ENCODE data around the gene CAMKK2.
"Not testable (repeated sequence)": the region's sequence is repeated elsewhere in the genome, so short reads cannot be mapped to it uniquely, and the experiment has no call there.

The CAMKK2 gene

DNA sequence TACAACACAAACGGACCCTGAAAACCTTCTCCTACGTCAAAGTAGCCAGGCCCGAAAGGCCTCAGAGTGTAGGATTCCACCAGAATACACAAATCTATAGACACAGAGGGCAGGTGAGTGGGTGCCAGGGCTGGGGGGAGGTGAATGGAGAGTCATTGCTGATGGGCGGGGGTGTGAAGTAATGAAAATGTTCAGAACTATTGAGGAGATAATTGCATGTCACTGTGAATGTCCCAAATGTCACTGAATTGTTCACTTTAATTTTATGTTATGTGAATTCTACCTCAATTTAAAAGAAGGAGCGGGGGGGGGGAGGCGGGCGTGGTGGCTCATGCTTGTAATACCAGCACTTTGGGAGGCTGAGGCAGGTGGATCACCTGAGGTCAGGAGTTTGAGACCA, 50.6 kb downstream of the CAMKK2 start:
- no peak for DNase-seq (ENCODE audit: low spot score)

DNA sequence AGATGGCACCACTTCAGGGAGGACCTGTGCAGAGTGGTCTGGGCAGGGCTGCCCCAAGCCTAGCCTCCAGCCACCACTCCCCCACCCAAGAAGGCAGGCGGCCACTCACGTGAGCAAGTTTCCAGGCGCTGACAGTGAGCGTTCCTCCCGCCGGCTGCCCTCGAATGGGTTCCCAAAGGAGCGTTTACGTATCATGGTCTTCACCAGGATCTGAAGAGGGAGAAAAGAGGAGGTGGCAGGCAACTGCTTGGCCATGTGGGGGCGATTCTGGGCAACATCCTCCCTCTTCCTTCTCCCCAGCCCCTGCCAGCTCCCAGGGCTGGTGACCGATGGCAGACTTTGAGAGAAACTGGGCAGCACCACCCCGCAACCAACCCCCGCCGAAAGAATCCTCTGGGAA, 51.5 kb downstream of the CAMKK2 start:
- DNase-seq (ENCODE audit: low spot score) = no peak

DNA sequence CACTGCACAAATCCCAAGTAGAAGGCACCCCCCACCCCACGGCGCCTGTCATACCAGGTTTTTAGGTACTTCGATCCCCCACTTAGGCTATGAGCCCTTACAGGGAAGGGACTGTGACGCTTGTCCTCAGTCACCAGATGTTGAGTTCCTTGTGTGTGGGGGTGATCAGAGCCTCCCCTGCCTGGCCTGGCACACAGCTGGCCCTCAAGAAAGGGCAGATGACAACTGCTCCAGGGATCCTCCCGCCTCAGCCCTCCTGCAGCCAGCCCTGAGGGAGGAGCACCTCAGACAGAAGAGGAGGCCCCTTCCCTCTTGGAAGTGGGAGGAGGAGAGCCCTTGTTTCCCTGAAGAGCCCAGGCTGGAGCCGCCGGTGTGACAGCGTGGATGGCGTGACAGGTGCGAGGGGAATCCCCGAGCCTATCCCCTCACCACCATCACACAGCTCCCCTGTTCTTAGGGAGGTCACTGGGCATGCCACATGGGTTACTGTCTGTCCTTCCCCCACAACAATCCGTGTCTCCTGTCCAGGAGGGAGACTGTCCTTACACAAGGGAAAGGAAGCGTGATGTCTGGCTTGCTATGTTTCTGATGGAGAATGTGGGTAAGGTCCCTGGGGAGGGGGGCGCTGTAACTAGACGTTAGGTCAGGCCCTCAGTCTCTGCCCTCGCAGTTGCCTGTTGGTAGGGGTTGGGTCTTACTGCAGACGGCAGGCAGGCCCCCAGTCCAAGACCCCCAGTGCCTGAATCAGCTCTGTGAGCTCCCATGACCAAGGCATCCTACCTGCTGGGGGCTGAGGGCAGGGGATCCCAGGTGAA, 55.1 kb downstream of the CAMKK2 start:
- no peak for DNase-seq (ENCODE audit: low spot score)

DNA sequence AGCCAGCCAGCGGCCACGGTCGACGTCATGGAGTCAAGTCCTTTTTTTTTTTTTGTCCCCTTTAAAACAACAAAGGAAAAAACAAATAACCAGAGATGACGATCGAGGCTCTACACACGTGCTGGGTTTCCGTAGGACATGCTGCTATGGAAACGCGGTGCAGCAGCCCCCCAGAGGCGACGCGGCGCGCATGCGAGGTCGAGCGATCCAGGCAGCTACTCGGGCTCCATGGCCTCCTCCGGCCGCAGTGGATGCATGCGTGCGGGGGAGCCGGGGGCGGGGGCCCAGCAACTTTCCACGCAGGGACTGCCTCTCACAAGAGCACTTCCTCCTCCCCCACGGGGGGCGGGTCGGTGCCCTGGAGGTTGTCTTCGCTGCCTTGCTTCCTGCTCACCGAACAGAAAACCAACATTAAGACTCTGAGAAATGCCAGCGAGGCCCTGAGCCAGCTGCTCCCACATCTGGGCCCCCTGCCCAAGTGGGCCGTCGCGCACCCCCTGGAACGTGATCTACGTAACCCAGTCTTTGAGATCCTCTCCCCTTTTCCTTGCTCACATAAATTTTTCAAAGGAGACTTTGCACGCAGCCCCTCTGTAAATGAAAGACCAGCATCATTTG, 55.9 kb downstream of the CAMKK2 start:
- no peak for DNase-seq (ENCODE audit: low spot score)

DNA sequence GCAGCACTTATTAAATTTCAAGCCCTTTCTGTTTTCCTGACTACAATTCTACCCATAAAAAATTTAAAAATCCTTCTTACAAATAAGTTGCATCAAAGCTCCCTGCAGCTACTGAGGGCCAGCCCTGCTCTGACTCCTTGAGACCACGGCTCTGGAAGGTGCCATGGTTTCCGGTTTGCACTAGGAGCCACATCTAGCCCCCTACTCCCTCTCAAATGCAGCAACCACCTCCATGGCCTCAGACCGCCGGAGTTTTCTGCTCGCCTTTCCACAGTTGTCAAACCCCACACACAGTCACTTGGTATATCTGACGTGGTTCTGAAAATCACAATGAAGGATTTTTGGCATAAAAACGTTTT, 56.5 kb downstream of the CAMKK2 start:
- DNase-seq (ENCODE audit: low spot score) = no peak

DNA sequence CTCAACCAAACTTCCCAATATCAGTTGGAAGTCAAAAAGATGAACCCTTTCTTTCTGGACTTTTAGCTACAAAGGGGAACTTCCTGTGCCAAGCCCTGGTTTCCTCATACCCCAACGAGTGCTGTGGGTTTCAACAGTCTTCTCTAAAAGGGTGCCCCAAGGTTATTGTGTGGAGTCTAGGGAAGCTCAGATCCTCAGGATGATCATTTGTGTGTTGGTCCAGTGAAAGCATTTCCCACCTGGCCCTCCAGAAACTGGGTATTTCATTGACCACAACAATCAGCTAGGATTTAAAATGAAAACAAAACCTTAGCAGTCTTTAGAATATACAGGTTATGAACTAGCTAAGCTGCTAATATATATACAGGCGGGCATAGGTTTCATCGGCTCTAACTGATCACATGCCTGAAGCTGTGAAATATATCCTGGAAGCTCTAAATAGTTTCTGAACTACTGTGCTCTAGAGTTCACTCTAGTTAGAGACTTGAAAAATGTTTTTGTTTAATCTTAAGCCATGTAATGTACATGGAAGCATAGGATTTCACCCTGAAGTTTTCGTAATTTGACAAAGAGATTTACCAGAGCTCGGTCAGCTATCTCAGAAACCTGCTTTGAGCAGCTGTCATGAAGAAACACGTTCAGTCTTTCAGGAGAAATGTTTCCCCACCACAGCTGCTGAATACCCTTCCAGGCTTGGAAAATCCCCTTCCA, 57.0 kb downstream of the CAMKK2 start:
- no peak for DNase-seq (ENCODE audit: low spot score)

DNA sequence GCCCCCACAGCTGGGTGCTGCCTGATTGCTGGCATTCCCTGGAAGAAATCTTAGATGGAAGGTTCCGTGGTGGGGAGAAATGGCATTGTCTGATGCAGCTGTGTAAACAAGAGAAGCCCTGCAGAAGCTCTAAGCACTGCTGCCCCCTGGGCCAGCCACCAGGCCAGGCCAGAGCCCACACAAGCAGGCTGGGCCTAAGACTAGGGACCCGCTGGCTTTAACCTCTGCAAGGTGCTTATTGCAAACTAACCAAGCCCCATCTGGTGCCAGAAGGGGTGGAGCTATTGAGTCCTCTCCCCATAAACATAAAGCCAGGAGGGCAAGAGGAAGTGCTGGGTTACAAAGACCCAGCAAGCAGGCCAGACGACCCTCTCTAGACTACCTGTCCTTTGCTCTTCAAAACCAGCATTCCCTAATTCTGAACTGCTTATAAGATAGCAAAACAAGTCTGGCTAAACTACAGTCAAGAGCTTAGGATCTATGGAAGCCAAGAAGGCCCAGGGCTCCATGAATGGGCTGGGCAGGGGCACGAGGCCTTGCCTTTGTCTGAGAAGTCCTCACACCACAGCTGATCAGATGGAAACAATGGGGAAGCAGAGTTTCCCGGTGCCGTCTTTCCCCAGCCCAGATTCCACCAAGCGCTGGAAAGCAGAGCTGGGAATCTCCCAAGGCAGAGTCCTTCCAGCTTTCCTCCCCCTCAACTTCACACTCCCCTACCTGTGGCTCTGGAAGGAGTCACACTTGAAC, 57.7 kb downstream of the CAMKK2 start:
- no peak for DNase-seq (ENCODE audit: low spot score)

DNA sequence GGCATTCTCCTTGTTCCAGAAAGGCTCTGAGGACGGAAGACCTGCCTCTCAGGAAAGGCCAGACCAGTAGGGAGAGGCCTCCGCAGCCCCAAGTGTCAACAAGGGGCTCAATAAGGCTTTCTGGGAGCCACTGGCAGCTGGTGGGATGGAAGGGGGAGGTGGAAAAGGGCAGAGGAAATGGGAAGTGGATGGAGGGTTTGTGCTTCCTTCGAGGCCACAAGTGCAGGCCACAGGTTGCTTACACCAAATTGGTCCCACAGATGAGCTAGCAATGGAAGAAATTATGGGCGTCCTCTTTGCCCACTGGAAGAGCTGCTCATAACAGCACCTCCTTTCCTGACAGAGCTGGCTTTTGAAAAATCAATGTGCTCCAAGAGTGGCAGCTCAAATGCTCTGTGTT, 58.4 kb downstream of the CAMKK2 start:
- DNase-seq (ENCODE audit: low spot score) = no peak

DNA sequence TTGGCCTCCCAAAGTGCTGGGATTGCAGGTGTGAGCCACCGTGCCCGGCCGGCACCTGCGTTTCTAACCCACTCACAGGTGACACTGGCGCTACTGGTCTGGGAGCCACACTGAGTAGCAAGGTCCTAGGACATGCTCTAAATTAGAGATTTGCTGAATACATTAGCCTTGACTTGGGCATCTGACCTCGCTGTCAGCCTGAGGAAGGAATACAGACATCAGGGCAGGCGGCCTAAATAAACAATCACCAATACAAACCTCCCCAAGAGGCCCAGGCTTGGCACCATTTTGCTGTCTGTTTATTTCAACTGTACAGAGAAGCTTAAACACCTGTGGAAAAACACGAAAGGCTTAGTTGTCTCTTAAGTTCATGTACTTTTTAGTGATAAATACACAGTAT, 59.1 kb downstream of the CAMKK2 start:
- no peak for DNase-seq (ENCODE audit: low spot score)

DNA sequence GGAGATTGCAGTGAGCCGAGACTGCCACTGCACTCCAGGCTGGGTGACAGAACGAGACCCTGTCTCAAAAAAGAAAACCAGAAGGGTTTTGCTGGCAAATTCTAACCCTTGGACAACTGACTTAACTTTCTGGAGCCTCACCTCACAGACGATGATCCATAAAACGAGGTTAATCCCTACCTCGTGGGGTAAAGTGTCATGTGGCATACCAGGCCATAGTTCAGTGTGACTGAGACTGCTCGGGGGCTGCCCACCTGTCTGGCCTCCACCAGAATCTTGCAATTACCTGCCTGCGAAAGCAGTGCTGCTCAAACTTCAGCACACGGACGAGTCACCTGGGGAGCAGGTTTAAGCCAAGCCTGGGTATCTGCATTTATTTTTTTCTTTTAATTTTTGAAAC, 59.7 kb downstream of the CAMKK2 start:
- DNase-seq (ENCODE audit: low spot score) = no peak

DNA sequence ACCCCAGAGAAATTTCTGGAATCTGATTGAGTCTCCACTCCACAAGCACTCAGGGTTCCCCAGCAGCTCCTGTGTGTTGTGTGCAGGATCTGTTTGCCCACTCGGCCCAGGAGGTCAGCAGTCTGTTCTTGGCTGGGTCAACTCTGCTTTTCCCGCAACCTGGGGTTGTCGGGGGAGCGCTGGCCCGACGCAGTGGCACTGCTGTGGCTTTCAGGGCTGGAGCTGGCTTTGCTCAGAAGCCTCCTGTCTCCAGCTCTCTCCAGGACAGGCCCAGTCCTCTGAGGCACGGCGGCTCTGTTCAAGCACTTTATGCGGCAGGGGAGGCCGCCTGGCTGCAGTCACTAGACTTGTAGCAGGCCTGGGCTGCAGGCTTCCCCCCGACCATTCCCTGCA, 62.9 kb downstream of the CAMKK2 start:
- DNase-seq (ENCODE audit: low spot score) = no peak

DNA sequence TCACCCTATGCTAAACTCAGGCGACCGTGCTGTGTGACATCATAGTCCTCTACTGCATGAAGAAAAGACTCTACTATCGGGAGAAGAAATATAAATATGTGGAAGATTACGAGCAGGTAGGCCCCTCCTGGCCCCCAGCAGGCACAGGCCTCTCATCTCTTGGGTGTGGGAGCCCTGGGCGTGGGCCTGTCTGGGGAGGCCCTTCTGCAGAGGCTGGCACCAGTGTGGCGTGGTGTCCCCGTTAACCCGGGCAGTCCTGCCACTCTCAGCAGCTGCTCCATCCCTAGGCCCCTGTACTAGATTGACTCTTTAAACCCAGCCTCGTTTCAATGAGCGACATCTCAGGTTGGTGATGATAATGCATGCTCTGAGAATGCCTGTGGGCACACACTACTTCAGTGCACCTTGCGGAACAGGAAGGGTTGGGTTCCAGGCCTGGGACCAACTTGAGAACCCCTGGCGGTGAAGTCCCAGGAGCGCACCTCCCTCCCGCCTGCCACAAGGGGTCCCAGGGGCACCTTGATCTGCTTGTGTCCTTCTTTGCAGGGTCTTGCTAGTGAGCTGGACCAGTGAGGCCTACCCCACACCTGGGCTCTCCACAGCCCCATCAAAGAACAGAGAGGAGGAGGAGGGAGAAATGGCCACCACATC, 63.4 kb downstream of the CAMKK2 start:
- no peak for DNase-seq (ENCODE audit: low spot score)

DNA sequence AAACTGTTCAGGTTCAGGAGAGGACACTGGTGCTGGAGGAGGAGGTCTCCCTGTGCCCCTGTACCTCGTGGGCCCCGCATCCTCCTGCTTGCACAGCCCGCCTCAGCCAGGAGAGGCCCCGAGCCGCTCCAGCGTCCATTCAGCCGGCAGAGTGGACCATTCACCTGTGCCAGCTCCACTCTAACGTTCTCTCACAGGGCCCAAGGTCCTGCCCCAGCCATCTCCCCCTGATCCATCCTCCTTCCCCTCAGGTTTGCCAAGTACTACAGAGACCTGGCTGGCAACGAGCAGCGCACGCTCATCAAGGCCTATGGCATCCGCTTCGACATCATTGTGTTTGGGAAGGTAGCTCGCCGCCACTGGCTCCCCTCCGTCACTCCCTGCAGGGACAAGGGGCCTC, 64.3 kb downstream of the CAMKK2 start:
- DNase-seq (ENCODE audit: low spot score) = no peak

DNA sequence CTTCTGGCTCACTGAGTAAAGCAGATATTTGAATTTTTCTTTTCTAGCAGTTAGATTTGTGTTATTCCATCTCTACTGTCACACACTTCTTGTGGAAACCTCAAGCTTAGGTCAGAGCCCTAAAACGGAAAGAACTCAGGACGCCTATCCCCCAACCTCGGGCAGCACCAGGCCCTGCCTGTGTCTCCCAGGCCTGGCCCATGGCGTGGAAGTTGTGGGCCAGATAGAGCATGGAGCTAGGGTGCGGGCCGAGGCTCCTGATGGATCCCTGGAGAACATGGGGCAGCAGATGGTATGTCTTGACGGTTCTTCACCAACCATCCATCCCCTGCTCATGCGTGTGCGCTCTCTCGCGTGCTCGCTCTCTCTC, 66.0 kb downstream of the CAMKK2 start:
- no peak for DNase-seq (ENCODE audit: low spot score)

DNA sequence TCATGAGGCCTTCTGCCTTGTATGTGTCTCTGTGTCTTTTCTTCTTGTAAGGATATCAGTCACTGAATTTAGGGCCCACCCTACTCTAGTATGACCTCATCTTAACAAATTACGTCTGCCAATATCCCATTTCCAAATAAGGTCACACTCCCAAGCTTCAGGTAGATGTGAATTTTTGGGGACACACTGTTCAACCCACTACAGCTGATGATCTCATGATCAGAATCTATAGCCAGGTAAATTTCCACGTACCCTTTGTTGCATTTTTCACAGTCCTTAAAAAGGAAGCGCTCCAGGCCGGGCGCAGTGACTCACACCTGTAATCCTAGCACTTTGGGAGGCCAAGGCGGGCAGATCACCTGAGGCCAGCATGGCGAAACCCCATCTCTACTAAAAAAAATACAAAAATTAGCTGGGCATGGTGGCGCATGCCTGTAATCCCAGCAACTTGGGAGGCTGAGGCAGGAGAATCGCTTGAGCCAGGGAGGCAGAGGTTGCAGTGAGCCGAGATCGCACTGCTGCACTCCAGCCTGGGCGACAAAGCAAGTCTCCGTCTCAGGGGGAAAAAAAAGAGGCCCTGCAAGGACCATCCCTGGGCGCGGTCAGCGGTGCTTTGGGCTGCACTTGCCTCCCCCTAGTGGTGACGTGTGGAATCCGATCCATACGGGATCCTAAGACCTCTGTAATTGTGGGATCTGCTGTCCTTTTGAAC, 66.5 kb downstream of the CAMKK2 start:
- DNase-seq (ENCODE audit: low spot score) = peak; percentile 87

DNA sequence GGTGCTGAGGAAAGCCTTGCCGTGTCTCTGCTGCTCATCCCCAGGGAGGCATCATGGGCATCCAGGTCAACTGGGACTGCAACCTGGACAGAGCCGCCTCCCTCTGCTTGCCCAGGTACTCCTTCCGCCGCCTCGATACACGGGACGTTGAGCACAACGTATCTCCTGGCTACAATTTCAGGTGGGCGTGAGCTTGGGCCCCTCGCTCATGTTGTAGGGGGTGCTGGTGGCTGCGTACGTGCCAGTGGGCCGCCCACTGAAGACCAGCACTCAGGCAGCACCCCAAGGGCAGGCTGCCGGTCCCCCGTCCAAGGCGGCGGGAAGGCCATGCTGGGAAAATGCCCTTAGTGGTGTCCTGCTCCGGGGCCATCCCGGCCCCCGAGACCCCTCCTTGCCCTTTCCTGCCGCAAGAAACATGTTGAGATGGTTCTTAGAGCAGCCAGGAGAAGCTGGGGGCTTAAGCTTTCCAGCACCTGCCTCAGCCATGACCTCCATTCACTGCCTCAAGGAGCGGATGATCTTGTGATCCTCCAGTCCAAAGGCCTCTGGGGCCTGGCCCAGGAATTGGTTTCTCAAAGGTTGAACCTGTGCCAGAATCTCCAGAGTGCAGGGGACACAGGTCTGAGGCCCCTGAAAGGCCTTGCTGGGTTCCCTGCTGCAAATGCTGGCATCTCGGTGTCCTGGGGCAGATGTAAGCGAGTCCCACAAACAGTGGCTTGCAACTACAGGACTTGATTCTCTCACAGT, 67.4 kb downstream of the CAMKK2 start:
- DNase-seq (ENCODE audit: low spot score) = no peak

DNA sequence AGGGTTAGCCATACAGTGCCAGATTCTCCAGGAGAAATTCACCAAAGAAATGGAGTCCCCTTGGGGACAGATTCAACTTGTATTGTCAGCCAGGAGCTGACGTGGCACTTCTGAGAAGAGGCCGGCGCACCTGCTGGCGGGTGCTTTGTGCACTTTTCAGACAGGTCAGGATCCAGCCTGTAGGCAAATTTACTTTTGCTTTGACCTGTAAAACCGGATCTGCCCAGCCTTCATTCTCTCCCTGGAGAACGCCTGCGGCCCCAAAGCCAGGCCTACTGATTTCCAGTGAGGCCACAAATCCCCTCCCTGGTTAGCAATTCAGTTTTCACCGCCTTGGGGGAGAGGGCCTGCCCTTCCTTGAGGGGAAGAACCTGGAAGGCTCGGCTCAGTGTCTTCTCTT, 69.2 kb downstream of the CAMKK2 start:
- no peak for DNase-seq (ENCODE audit: low spot score)

DNA sequence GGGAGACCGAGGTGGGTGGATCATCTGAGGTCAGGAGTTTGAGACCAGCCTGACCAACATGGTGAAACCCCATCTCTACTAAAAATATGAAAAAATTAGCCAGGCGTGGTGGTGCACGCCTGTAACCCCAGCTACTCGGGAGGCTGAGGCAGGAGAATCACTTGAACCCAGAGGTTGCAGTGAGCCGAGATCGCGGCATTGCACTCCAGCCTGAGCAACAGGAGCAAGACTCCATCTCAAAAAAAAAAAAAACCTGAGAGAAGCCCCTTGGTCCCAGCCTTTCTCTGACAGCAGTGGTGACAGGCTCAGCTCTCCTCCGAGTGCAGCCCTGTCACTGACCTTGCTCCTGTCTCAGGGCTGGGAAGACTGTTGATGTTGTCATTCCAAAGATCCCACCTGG, 69.6 kb downstream of the CAMKK2 start:
- DNase-seq (ENCODE audit: low spot score) = not testable (repeated sequence)

DNA sequence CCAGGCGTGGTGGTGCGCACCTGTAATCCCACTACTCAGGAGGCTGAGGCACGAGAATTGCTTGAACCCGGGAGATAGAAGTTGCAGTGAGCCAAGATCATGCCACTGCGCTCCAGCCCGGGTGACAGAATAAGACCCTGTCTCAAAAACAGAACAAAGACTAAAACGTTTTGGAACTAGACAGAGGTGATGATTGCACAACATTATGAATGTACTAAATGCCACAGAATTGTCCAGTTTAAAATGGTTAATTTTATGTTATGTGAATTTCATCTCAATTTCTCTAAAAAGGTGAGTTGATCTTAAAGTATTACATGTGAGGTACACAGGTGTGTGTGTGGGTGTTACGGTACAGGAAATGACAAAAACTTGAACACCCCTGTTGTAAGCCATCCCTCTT, 70.1 kb downstream of the CAMKK2 start:
- no peak for DNase-seq (ENCODE audit: low spot score)

DNA sequence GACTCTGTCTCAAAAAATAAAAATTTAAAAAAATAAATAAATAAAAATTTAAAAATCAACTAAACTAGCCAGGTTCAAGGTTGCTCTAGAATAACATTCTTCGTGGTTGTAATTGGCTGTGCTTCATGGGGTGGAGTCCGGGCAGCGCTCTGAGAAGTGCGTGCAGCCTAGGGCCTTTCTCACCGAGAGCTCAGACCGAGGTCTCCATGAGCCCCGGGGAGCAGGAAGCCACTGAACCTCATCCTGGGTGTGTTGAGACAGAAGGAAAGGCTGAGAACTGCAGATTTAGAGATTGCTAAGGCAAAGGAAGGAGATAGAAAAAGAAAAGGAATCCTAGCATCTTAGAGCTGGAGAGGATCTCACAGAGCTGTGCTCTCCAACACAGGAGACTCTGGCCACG, 71.9 kb downstream of the CAMKK2 start:
- no peak for DNase-seq (ENCODE audit: low spot score)
